Endothelial cell of umbilical vein (primary cell): ENCODE measurements around the gene CERKL. TPM values are rescaled to one million over a fixed set of nuclear protein-coding genes. Genes with fewer than 3 reads are reported as not detected.

Experiments used
- BruUV-seq: library from RNA; stranded (reverse); fragments of 400-500 nt; replicated peaks from 2 replicates; lab custom pipeline; 2021; lab: Mats Ljungman, UMichigan
- CTCF ChIA-PET: fragments of 300-600, 350-600 bp; sonication (Branson Sonifier 250); formaldehyde crosslinking; loops from one replicate; lab custom pipeline; 2021; ENCODE audit warnings: antibody characterized with exemption, inconsistent platforms; lab: Charles Lee
- POLR2A ChIA-PET: fragments of 300-600, 350-600 bp; sonication (Branson Sonifier 250); formaldehyde crosslinking; loops from one replicate; lab custom pipeline; 2021; ENCODE audit warnings: antibody characterized with exemption, inconsistent platforms; lab: Charles Lee
- DNase-seq: peaks from one replicate; pipeline ENCODE4 v3.0.0-alpha.2; 2011; ENCODE audit warnings: low read depth, low spot score
- FAIRE-seq: peaks from 2 replicates; lab custom pipeline; 2011; peaks lifted over from hg19 to GRCh38; lab: Jason Lieb, UNC
- H2AFZ ChIP-seq: 2 replicates; pipeline ENCODE4 v1.6.0; 2012; ENCODE audit warnings: low read depth, low read length, control low read depth, inconsistent platforms
- H3K27ac ChIP-seq: 2 replicates; pipeline ENCODE4 v1.5.1; 2011; ENCODE audit warnings: low read depth, mild to moderate bottlenecking, control low read depth, low read length, moderate library complexity; ENCODE audit not compliant: insufficient read depth
- H3K27me3 ChIP-seq, 2 experiments: 2 replicates each; pipeline versions ENCODE4 v1.6.0 to v1.6.1; 2011; ENCODE audit warnings: low read length in 2 of 2, mixed read lengths in 1 of 2; ENCODE audit not compliant: control insufficient read depth in 2 of 2, insufficient read depth in 2 of 2
- H3K36me3 ChIP-seq, 2 experiments: 2 replicates in 1 of 2; 3 replicates in 1 of 2; pipeline ENCODE4 v1.5.1; 2011; ENCODE audit warnings: low read length in 2 of 2, mild to moderate bottlenecking in 1 of 2, moderate library complexity in 1 of 2; ENCODE audit not compliant: control insufficient read depth in 2 of 2, insufficient read depth in 2 of 2; ENCODE audit errors: extremely low read depth in 1 of 2
- H3K4me1 ChIP-seq: 3 replicates; pipeline ENCODE4 v1.5.1; 2011; ENCODE audit warnings: mild to moderate bottlenecking, low read length; ENCODE audit not compliant: control insufficient read depth, insufficient read depth; ENCODE audit errors: extremely low read depth
- H3K4me2 ChIP-seq: 2 replicates; pipeline ENCODE4 v1.6.1; 2011; ENCODE audit warnings: low read length, control low read depth, mixed read lengths; ENCODE audit not compliant: insufficient read depth
- H3K4me3 ChIP-seq, 3 experiments: fragments of 200-600 bp in 1 of 3; sonication (generic), shearing (Covaris generic) in 1 of 3; replicated peaks in 1 of 3; 2 replicates each; pipeline ENCODE4 v1.5.1; 2011 to 2016; ENCODE audit warnings: control low read depth in 3 of 3, low read length in 3 of 3, mild to moderate bottlenecking in 2 of 3, inconsistent platforms in 1 of 3, low read depth in 1 of 3, moderate library complexity in 1 of 3; ENCODE audit not compliant: insufficient read depth in 1 of 3
- H3K79me2 ChIP-seq: 2 replicates; pipeline ENCODE4 v1.6.0; 2012; ENCODE audit warnings: low read length, inconsistent platforms; ENCODE audit not compliant: control insufficient read depth, insufficient read depth
- H3K9ac ChIP-seq: replicated peaks from 2 replicates; pipeline ENCODE3; 2011; ENCODE audit warnings: low read length, control low read depth; ENCODE audit not compliant: insufficient read depth; ENCODE audit errors: extremely low read depth
- H3K9me1 ChIP-seq: replicated peaks from 3 replicates; pipeline ENCODE4 v1.6.0; 2011; ENCODE audit warnings: mild to moderate bottlenecking, low read length; ENCODE audit not compliant: control insufficient read depth, insufficient read depth; ENCODE audit errors: extremely low read depth
- H3K9me3 ChIP-seq: replicated peaks from 2 replicates; pipeline ENCODE4 v1.5.1; 2012; ENCODE audit warnings: low read length, inconsistent platforms; ENCODE audit not compliant: control insufficient read depth, insufficient read depth
- H4K20me1 ChIP-seq: replicated peaks from 2 replicates; pipeline ENCODE3; 2011; ENCODE audit warnings: mild to moderate bottlenecking, low read length; ENCODE audit not compliant: control insufficient read depth, insufficient read depth; ENCODE audit errors: extremely low read depth
- CTCF ChIP-seq, 2 donors: IDR thresholded peaks; 1 replicate in 1 of 2; 2 replicates in 1 of 2; pipeline ENCODE4 v1.5.1; 2011; ENCODE audit warnings: low read length in 2 of 2, mild to moderate bottlenecking in 2 of 2, moderate library complexity in 2 of 2, control low read depth in 1 of 2, inconsistent platforms in 1 of 2, low read depth in 1 of 2; ENCODE audit not compliant: insufficient read depth in 1 of 2; ENCODE audit errors: extremely low read depth in 1 of 2
- EZH2 ChIP-seq: IDR thresholded peaks from 2 replicates; pipeline ENCODE4 v1.6.1; 2012; ENCODE audit warnings: borderline replicate concordance, low read depth, mild to moderate bottlenecking, moderate library complexity, low read length, inconsistent platforms; ENCODE audit not compliant: severe bottlenecking
- FOS ChIP-seq: IDR thresholded peaks from 2 replicates; pipeline ENCODE4 v1.6.1; 2011; ENCODE audit warnings: mild to moderate bottlenecking, low read length, moderate library complexity, borderline replicate concordance; ENCODE audit not compliant: insufficient read depth
- GATA2 ChIP-seq: IDR thresholded peaks from 2 replicates; pipeline ENCODE4 v1.7.0; 2011; ENCODE audit warnings: low read depth, mild to moderate bottlenecking, moderate library complexity, mixed read lengths, low read length; ENCODE audit not compliant: insufficient read length, insufficient read depth
- JUN ChIP-seq: IDR thresholded peaks from 2 replicates; pipeline ENCODE4 v1.6.1; 2011; ENCODE audit warnings: borderline replicate concordance, low read depth; ENCODE audit not compliant: insufficient read length, insufficient read depth
- MYC ChIP-seq: IDR thresholded peaks from one replicate; pipeline ENCODE4 v1.6.1; 2011; ENCODE audit warnings: mild to moderate bottlenecking, low read depth, low read length
- POLR2A ChIP-seq: IDR thresholded peaks from 2 replicates; pipeline ENCODE4 v1.6.1; 2012; ENCODE audit warnings: low read depth, mild to moderate bottlenecking, control low read depth, low read length
- POLR2AphosphoS5 ChIP-seq: IDR thresholded peaks from 2 replicates; pipeline ENCODE4 v1.6.1; 2012; ENCODE audit warnings: low read depth, mild to moderate bottlenecking, control low read depth, low read length, moderate library complexity; ENCODE audit not compliant: insufficient read depth
- dilution Hi-C: fragments of 300-500 bp; cut with MboI; formaldehyde crosslinking; loops from one replicate; pipeline ENCODE4 v1.15.0; 2019; ENCODE audit warnings: low sequenced_read_pairs; ENCODE audit not compliant: extremely low pct_ligation_motif_present
- intact Hi-C: fragments of 100-400 bp; cut with micrococcal nuclease; formaldehyde crosslinking; loops from one replicate; pipeline ENCODE4 v1.10.0; 2022
- polyA plus RNA-seq, 4 experiments: library from polyadenylated mRNA; depleted of rRNA in 3 of 4; stranded (reverse) in 3 of 4; unstranded in 1 of 4; fragments of >200 nt; gene quantifications; 2 replicates each; pipeline versions ENCODE4 v1.2.1 to v1.2.3, GENCODE V29; 2011 to 2012; ENCODE audit warnings: missing spikeins in 1 of 4
- total RNA-seq: library from RNA; stranded (reverse); gene quantifications from 2 replicates; pipeline ENCODE4 v1.2.3, GENCODE V29; 2021
- TF ChIP-seq, protein P1 (sequence below): IDR thresholded peaks from 2 replicates; pipeline ENCODE4 v1.6.1; 2011; ENCODE audit not compliant: insufficient read depth, insufficient read length

CERKL gene
- total and polyA plus RNA-seq, 2 donors (not counting 3 experiments of a cell fraction or from before 2014, with no cell fraction given), result not detected

GRCh38 chr2:181690860-181691259, 34.0 kb upstream of the CERKL start:
- POLR2A ChIA-PET, result no interaction called here
- H4K20me1 ChIP-seq, result no peaks in the 10 kb centered on the region
- H3K27me3 ChIP-seq, result peaks cover 6 to 21% of the 10 kb centered on the region in 2 experiments
- CTCF ChIA-PET, result interaction anchor here (2.1 kb wide), 1 partner anchor 24 kb away, joined by 10 read pairs; no protein-coding TSS in a partner anchor
- no peaks in the 10 kb centered on the region for H3K9me1 ChIP-seq
- no peak overlapping the region for H2AFZ ChIP-seq
- FAIRE-seq (no peak), DNase-seq (no peak)
- no peak overlapping the region for H3K4me2 ChIP-seq
- dilution Hi-C loops (no loop called here), intact Hi-C loops (no loop called here)
- no peak overlapping the region for H3K9ac ChIP-seq
- H3K36me3 ChIP-seq, result no peaks in the 10 kb centered on the region
- H3K4me3 ChIP-seq, result no peak overlapping the region
- H3K4me1 ChIP-seq, result no peaks in the 10 kb centered on the region
- BruUV-seq, result no TSS peak
- H3K79me2 ChIP-seq, result no peaks in the 10 kb centered on the region
- H3K27ac ChIP-seq, result no peak overlapping the region
- no peak for TF ChIP-seq POLR2AphosphoS5
- no peak for TF ChIP-seq FOS
- no peak for TF ChIP-seq JUN
- TF ChIP-seq EZH2, result no peak
- TF ChIP-seq GATA2, result no peak
- TF ChIP-seq POLR2A, result no peak
- TF ChIP-seq MYC, result no peak
- no peak for TF ChIP-seq CTCF (IDR thresholded peaks at IDR 0.05; ENCODE audit: extremely low read depth in 1 of 2, insufficient read depth in 1 of 2, low read depth in 1 of 2, low read length in 2 of 2)
- TF ChIP-seq, protein P1, sequence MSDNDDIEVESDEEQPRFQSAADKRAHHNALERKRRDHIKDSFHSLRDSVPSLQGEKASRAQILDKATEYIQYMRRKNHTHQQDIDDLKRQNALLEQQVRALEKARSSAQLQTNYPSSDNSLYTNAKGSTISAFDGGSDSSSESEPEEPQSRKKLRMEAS, result no peak
- H3K9me3 ChIP-seq, result no peaks in the 10 kb centered on the region
